B cell (primary cell): ENCODE data around the gene PLGLB1.
"Not testable (repeated sequence)": the region's sequence is repeated elsewhere in the genome, so short reads cannot be mapped to it uniquely, and the experiment has no call there.

Source experiments
- EZH2 ChIP-seq: IDR thresholded peaks from 2 replicates; pipeline ENCODE4 v1.6.1; 2012; ENCODE audit warnings: borderline replicate concordance, low read depth, mild to moderate bottlenecking, moderate library complexity, low read length; ENCODE audit not compliant: insufficient read depth, poor library complexity, severe bottlenecking
- TF ChIP-seq, protein P1 (sequence below): fragments of 200-600 bp; IDR thresholded peaks from one replicate; pipeline ENCODE4 v1.8.0; 2022; ENCODE audit warnings: antibody characterized with exemption, mild to moderate bottlenecking

DNA sequence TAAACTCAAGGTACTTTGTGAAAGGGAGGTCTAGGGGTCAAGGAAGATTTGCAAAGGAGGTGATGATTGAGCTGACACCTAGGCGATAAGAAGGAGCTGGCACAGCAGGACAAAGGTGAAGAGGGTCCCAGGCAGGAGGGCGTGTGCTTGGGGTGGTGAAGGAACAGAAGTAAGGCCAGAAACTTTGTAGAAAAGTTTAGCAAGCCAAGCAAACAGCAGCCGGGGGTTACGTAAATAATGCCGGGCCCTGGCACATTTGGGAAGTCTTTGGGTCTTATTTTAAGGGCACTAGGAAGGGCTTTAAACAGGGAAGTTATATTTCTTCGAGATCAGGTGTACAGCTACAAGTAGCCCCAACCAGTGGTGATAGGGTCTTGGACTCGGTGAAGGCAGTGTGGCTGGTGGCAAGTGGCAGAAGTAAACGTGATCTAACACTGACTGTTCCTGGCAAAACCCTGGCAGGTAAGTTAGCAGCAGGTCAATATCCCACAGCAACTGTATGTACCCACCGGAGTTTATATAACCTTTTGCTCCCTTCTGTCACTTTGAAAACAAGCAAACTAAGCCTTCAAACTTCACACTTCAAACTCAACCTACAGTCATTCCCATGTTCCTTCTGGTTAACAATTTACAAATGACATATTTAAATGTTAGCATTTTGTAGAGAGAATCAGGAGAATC lies 7.0 kb downstream of the PLGLB1 start:
- TF ChIP-seq, protein P1, sequence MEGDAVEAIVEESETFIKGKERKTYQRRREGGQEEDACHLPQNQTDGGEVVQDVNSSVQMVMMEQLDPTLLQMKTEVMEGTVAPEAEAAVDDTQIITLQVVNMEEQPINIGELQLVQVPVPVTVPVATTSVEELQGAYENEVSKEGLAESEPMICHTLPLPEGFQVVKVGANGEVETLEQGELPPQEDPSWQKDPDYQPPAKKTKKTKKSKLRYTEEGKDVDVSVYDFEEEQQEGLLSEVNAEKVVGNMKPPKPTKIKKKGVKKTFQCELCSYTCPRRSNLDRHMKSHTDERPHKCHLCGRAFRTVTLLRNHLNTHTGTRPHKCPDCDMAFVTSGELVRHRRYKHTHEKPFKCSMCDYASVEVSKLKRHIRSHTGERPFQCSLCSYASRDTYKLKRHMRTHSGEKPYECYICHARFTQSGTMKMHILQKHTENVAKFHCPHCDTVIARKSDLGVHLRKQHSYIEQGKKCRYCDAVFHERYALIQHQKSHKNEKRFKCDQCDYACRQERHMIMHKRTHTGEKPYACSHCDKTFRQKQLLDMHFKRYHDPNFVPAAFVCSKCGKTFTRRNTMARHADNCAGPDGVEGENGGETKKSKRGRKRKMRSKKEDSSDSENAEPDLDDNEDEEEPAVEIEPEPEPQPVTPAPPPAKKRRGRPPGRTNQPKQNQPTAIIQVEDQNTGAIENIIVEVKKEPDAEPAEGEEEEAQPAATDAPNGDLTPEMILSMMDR, result not testable (repeated sequence)
- TF ChIP-seq EZH2, result not testable (repeated sequence)
